Urinary bladder (tissue), 4 donors: ENCODE results near the gene RPL34. TPM values are rescaled to one million over a fixed set of nuclear protein-coding genes. Genes with fewer than 3 reads are reported as not detected.
A peak's percentile ranks its signal among the peaks of the same experiment; 100 is the strongest.

Source experiments
- DNase-seq: peaks from one replicate; pipeline ENCODE4 v3.0.0-alpha.2; 2015; ENCODE audit errors: extremely low spot score
- H3K27ac ChIP-seq: one replicate; pipeline ENCODE4 v1.5.1; 2013; ENCODE audit warnings: low read depth, mild to moderate bottlenecking, moderate library complexity
- H3K36me3 ChIP-seq: one replicate; pipeline ENCODE4 v1.6.1; 2013; ENCODE audit warnings: mild to moderate bottlenecking, moderate library complexity; ENCODE audit not compliant: insufficient read depth
- H3K4me1 ChIP-seq: one replicate; pipeline ENCODE4 v1.6.1; 2013; ENCODE audit warnings: mild to moderate bottlenecking, moderate library complexity; ENCODE audit not compliant: insufficient read depth
- H3K4me3 ChIP-seq: one replicate; pipeline ENCODE4 v1.5.1; 2013; ENCODE audit warnings: low read depth, low read length
- WGBS: extraction: QIAGEN DNeasy Blood & Tissue Kit; methylation state at CpG from one replicate; pipeline ENCODE4 v1.1.7; 2013; 5-methylcytosine and 5-hydroxymethylcytosine counted together
- polyA plus RNA-seq: library from polyadenylated mRNA; stranded (reverse); fragments of 200-250 nt; gene quantifications from one replicate; pipeline ENCODE4 v1.2.3, GENCODE V29; 2013
- total RNA-seq: library from RNA; depleted of rRNA; stranded (reverse); fragments of >200 nt; gene quantifications from one replicate; pipeline ENCODE4 v1.2.3, GENCODE V29; 2014
- donor health status: healthy with polysubstance abuse.
- donor health status: healthy.

Gene RPL34
- total and polyA plus RNA-seq, 2 donors = 2,015 to 3,590 TPM

DNA sequence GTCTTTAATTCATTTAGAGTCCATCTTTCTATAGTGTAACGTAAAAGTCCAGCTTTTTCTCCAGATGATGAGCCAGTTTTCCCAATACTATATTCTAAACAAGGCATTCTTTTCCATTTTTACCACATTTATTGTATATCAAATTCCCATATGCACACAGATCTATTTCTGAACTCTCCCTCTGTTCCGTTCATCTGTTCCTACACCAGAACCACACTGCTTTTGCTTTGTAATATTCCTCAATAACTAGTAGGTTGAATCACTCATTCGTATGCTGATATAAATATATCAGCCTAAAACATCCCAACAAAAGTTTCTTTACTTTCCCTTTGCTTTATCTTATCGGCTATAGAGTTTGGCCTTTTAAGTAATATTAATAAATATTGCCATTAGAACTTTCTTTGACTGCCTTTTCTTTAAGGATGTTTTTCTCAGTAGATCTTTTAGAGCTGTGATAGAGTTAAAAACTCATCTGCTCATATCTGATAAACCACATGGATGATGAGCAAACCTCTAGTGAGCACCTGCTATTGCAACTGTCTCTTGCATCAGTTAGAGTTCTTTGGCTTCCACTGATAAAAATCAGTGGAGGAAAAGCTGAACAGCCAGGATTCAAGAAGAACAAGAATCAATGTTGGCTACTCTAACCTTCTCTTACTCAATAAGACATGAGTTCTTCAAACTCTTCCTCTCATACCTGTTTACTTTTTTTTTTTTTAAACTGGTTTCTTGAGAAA lies 13.1 kb upstream of the RPL34 start:
- H3K4me3 ChIP-seq = no peak overlapping the region
- H3K27ac ChIP-seq = no peak overlapping the region
- 79% methylated on average over 4 of the region's 4 CpGs for WGBS
- no peaks in the 10 kb centered on the region for H3K36me3 ChIP-seq
- H3K4me1 ChIP-seq = no peaks in the 10 kb centered on the region
- DNase-seq = no peak

DNA sequence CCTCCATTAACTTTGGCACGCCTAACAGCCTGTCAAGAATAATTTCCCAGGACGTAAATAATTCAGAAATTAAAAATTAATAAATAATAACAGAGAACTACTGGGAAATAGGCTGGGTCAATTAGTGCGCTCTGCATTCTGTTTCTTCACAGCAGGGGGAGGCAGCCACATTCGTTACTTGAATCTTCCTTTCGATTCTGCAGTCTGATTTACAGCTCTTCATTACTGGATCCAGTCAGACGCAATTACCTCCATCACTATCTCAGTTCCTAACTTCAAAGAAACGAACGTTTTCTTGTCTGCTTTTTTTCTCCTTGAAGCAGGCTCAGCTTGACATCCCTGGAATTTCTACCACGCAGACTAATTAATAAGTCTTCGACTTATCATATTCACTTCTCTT lies 9.0 kb upstream of the RPL34 start:
- 42% methylated on average over 10 of the region's 10 CpGs for WGBS
- H3K36me3 ChIP-seq = no peaks in the 10 kb centered on the region
- H3K4me3 ChIP-seq = peak overlapping the region; percentile 22
- H3K27ac ChIP-seq = no peak overlapping the region
- no peaks in the 10 kb centered on the region for H3K4me1 ChIP-seq
- DNase-seq = no peak

DNA sequence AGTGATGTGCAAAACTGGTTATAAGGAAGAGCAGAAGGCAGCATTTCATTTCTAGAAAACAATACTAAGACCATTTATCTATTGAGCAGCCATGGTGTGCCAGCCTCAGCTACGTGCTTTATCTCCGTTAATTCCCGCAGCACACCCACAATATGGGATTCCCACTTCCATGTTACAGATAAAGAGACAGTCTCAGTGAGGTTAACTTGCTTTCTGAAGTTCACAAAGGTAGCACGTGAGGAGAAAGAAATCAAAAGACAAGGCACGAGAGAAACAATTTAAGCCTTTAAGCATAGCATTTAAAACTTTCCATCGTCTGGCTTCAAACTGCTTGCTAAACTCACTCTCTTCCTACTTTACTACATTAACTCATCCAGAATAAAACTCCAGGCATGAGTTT lies 8.0 kb upstream of the RPL34 start:
- Histone ChIP-seq H3K4me3 (no peak overlapping the region), H3K27ac (no peak overlapping the region), H3K36me3 (no peaks in the 10 kb centered on the region), H3K4me1 (no peaks in the 10 kb centered on the region)
- DNase-seq = no peak
- WGBS = 50% methylated on average over 6 of the region's 6 CpGs

DNA sequence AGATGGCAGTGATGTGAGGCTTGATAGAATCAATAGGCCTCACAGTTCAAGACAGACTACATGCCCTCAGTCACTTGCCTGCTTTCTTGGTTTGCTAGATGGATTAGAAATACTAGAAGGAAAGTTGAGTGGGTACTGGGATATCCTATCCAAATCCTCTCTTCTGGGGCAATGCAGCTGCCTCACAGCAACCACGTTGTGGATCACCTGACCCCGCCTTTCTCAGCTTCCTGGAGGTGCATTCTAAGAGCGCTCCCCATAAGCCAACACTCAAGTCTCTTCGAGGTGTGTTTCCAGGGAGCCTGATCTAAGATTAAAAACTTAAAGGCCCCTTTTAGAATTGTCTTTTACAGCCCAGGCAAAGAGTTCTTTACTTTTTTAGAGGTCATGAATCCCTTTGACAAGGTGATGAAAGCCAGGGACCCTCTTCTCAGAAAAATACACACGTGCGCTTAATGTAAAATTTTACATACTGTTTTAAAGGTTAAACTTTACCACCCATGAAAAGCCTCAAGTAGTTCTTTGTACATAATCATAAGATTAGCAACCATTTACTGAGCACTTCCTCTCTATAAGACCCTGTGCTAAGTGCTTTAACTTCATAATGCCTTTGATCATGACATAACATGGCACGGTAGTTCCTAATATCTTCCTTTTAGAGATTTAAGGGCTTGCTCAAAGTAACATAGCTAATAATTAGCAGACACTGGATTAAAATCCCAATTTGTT lies 840 bp upstream of the RPL34 start:
- Histone ChIP-seq H3K27ac (no peak overlapping the region), H3K4me1 (no peaks in the 10 kb centered on the region), H3K4me3 (peak overlapping the region; percentile 28), H3K36me3 (peaks cover 4% of the 10 kb centered on the region)
- DNase-seq = no peak
- WGBS = 74% methylated on average over 7 of the region's 7 CpGs

DNA sequence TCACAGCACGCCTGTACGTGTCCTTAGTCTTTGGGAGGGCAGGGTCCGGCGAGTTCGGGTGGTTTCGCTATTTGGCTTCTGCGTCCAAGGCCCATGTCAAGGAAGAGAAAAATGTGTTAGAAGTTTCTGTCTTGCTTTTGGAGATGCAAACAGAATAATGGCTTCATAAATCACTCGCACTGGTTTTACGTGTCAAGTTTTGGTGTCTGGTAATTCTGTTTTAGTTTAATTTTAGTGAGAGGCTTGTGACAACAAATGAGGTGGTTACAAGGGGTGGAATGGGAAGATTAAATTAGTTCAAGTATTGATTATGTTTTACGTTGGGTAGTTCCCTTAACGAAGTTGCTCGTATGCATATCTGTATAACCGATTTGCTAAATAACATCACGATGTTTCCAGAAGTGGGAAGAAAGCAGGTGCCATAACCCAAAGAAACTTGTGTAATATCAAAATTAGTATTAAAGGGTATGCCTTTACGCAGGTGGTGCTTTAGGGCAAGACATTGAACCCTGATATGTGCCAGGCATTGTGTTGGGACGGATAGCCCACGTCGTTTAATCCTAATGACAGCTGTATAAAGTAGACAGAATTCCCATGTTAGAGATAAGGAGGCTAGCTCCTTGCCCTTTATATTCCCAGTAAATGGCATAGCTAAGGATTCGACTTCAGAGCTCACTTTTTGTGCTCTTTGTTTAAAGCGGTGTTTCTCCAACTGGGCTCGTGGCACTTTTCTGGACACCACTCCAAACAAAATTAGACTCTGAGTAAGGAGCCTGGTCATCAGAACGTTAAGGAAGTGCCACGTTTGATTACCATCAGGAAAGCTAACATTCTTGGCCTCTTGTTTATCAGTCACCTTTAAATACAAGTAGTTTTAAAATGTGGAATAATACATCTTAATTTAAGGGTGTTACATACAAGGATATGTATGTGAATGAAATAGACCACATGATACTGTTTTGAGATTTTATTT lies 843 bp downstream of the RPL34 start:
- H3K4me3 ChIP-seq = peak overlapping the region; percentile 51
- no peak for DNase-seq
- H3K4me1 ChIP-seq = no peaks in the 10 kb centered on the region
- H3K36me3 ChIP-seq = peaks cover 6% of the 10 kb centered on the region
- WGBS = 11% methylated on average over 23 of the region's 23 CpGs
- peak overlapping the region; percentile 83 for H3K27ac ChIP-seq

DNA sequence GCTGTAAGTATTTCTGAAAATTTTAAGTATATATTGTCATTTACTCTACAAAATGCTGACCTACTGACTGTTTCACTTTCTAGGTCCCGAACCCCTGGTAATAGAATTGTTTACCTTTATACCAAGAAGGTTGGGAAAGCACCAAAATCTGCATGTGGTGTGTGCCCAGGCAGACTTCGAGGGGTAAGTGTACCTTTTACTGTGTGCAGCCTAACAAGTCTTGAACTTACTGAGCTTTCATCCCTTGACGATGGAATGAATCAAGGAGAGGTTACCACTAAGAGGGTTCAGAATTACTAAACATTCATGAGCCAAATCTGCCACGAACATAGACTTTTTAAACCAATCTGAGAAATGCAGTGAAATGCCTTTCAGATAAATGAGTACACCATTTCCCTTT lies 1.6 kb downstream of the RPL34 start:
- WGBS = 81% methylated on average over 4 of the region's 4 CpGs
- no peak overlapping the region for H3K27ac ChIP-seq
- H3K4me1 ChIP-seq = no peaks in the 10 kb centered on the region
- H3K4me3 ChIP-seq = no peak overlapping the region
- DNase-seq = no peak
- H3K36me3 ChIP-seq = peaks cover 8% of the 10 kb centered on the region

DNA sequence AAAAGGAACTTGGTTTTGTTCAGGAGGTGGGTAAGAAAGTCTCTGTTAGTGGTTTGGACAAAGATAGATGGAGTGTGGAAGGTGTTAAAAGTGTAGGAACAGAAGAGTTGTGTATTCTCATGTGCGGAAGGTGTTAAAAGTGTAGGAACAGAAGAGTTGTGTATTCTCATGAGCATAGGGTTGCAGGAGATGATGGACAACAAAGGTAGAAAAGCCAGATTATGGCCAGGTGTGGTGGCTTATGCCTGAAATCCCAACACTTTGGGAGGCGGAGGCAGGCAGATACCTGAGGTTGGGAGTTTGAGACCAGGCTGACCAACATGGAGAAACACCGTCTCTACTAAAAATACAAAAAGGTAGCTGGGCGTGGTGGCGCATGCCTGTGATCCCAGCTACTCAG lies 2.5 kb downstream of the RPL34 start:
- H3K4me3 ChIP-seq = no peak overlapping the region
- DNase-seq = no peak
- peaks cover 8% of the 10 kb centered on the region for H3K36me3 ChIP-seq
- no peak overlapping the region for H3K27ac ChIP-seq
- WGBS = 90% methylated on average over 5 of the region's 5 CpGs
- H3K4me1 ChIP-seq = no peaks in the 10 kb centered on the region

DNA sequence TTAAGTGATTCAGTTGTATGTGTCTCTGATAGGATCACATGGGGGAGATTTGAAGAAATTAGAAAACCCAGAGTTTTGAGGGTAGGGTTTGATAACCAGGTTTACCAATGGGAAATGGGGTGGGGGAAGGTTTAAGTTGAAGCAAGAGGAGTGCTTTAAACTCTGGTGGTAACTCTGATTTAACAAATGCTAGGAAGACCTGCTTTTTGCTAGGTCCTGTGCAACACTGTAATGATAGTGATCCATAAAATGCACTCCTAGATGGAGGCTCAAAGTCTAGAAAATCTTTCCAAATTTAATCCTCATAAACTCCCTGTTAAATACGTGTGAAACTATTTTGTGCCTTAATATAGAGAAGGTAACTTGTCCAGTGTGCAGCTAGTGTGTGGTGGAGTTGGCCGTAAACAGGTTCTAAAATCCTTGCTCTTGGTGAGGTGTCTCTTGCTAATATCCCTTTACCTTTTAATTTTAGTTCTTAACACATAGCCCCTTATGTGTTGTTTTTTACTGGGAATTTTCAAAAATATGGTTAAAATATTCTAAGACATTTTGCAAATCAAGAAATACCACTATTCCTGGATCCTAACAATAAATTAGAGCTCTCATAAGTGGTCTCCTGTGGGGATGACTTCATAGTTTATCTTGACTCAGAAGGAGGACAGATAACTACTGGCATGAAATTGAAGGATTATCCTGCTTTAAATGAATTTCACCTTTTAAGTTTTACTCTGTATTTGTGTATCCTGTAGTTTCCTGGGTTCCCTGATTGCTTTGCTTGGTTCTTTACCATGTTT lies 4.1 kb downstream of the RPL34 start:
- 74% methylated on average over 2 of the region's 2 CpGs for WGBS
- no peaks in the 10 kb centered on the region for H3K4me1 ChIP-seq
- H3K4me3 ChIP-seq = no peak overlapping the region
- DNase-seq = no peak
- peaks cover 8% of the 10 kb centered on the region for H3K36me3 ChIP-seq
- no peak overlapping the region for H3K27ac ChIP-seq

DNA sequence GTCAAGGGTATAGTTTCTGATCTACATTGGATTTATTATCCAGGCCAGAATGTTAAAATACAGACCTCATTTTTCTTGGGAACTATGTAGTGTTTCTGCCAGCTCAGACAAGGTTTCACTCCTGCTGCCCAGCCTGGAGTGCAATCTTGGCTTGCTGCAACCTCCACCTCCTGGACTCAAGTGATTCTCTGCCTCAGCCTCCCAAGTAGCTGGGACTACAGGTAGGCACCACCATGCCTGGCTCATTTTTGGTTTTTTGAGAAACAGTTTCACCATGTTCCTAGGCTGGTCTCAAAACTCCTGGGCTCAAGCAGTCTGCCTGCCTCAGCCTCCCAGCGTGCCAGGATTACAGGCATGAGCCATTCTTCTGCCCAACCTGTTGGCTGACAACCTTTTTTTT lies 5.7 kb downstream of the RPL34 start:
- no peak overlapping the region for H3K4me3 ChIP-seq
- 94% methylated on average over 1 of the region's 1 CpG for WGBS
- no peak for DNase-seq
- H3K27ac ChIP-seq = no peak overlapping the region
- no peaks in the 10 kb centered on the region for H3K4me1 ChIP-seq
- H3K36me3 ChIP-seq = peaks cover 11% of the 10 kb centered on the region

DNA sequence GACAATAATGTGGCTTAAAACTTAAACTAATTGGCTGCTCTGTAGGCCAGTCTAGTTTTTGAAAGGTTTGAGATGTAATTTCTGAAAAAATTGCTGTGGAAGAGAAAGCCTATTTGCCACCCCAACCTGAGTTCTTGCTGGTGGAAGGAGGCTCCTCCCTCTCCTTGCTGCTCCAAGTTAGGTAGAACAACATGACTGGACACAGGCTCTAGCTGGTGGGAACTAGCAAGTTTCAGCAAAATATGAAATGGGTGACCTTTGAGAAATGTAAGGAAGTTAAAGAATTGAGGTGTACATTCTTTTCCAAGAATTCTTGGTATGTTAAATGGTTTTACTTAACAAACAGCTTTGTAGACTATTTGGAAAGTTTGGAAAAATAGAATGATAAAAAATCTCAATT lies 8.0 kb downstream of the RPL34 start:
- DNase-seq = no peak
- H3K4me3 ChIP-seq = no peak overlapping the region
- H3K27ac ChIP-seq = no peak overlapping the region
- H3K36me3 ChIP-seq = peaks cover 13% of the 10 kb centered on the region
- no peaks in the 10 kb centered on the region for H3K4me1 ChIP-seq

DNA sequence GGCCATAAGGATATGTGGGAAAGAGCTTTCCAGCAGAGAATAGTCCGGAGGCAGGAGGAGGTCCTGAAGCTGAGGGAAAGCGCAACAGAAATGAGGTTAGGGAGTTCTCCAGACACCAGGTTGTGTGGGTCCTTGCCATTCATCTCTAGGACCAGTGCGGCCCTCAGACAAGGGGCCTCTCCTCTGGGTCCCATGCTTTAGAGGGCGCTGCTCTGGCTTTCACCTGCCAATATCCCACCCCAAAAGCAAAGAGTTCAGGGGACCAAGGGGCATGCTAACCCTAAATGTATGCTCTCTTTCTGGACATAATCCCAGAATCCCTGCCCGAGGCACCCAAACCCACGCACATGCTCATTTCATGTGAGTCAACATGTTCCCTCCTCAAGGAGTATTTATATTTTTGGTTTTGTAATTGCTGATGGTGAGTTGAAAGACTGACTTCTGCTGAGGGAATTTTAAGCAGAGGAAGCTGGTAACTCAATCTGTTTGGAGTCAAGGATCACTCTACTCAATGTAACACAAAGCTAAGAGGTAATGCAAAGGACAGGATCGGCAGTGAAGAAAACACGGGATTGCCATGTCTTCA lies 14.8 kb downstream of the RPL34 start:
- no peak overlapping the region for H3K27ac ChIP-seq
- H3K4me1 ChIP-seq = no peaks in the 10 kb centered on the region
- peaks cover 9% of the 10 kb centered on the region for H3K36me3 ChIP-seq
- no peak overlapping the region for H3K4me3 ChIP-seq
- DNase-seq = no peak
- 94% methylated on average over 8 of the region's 8 CpGs for WGBS

DNA sequence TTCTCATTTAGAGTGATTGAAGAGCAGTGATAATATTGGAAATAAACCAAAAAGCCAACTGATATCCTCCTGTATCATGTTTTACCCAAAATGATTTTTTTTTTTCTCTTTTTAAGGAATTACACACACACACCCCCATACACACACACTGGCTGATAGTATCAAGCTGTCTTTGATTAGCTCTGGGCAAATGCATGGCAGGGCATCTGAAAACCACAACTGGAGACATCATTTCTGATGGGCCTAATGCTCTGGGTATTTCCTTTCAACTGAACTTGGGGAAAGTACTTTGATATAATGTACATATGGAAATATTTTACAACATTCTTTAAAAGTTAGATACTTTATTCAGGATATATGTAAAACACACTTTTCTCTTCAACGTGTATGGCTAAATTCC lies 15.9 kb downstream of the RPL34 start:
- WGBS = 78% methylated on average over 1 of the region's 1 CpG

DNA sequence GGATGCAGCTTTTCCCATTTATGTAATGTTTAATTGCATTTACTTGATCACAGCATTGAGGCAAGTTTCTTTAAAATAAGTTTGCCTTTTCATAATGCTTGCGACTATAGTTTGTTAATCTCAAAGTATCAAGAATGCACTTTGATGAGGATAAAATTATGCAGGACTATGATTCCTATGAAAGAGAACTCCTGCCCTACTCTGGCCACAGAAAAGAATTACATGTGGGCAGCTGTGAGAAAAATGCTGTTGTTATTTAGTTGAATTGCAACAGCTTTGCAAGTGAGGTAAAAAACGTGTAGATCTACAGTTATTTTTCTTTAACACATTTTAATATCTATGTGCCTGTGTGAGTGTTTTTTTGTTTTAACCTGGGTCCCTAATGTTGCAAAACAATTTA lies 17.5 kb downstream of the RPL34 start:
- H3K36me3 ChIP-seq = peaks cover 6% of the 10 kb centered on the region
- H3K4me3 ChIP-seq = no peak overlapping the region
- 64% methylated on average over 2 of the region's 2 CpGs for WGBS
- H3K27ac ChIP-seq = no peak overlapping the region
- H3K4me1 ChIP-seq = no peaks in the 10 kb centered on the region
- DNase-seq = no peak

More for the DNA sequence above, 15.9 kb downstream of the RPL34 start:
- no peak for DNase-seq
- Histone ChIP-seq H3K4me3 (no peak overlapping the region), H3K36me3 (peaks cover 9% of the 10 kb centered on the region), H3K4me1 (no peaks in the 10 kb centered on the region), H3K27ac (no peak overlapping the region)
